H1 (cell line): ENCODE measurements around the gene MRC2. TPM values are rescaled to one million over a fixed set of nuclear protein-coding genes. Genes with fewer than 3 reads are reported as not detected.

Experiments
- CTCF ChIA-PET: fragments of 300-600 bp; sonication (Branson Sonifier 250); formaldehyde crosslinking; loops from one replicate; lab custom pipeline; 2021; ENCODE audit not compliant: partially characterized antibody; lab: Charles Lee
- POLR2A ChIA-PET: fragments of 300-600 bp; sonication (Branson Sonifier 250); formaldehyde crosslinking; loops from one replicate; lab custom pipeline; 2021; ENCODE audit warnings: inconsistent platforms; ENCODE audit not compliant: partially characterized antibody; lab: Charles Lee
- DNase-seq, 2 experiments: peaks; one replicate each; pipeline versions ENCODE4 v3.0.0 to v3.0.0-alpha.2; 2010 to 2022; ENCODE audit warnings: low spot score in 2 of 2, low read depth in 1 of 2, mixed read lengths in 1 of 2
- FAIRE-seq: peaks from 2 replicates; lab custom pipeline; 2011; peaks lifted over from hg19 to GRCh38; lab: Jason Lieb, UNC
- H2AFZ ChIP-seq: 2 replicates; pipeline ENCODE4 v1.8.1; 2012; ENCODE audit warnings: low read length, inconsistent platforms
- H2AK5ac ChIP-seq: 2 replicates; pipeline ENCODE4 v1.6.1; 2013; ENCODE audit warnings: low read depth, low read length
- H2BK120ac ChIP-seq: replicated peaks from 2 replicates; pipeline ENCODE3; 2013; ENCODE audit warnings: low read depth, low read length, inconsistent platforms
- H2BK12ac ChIP-seq: 2 replicates; pipeline ENCODE4 v1.6.1; 2013; ENCODE audit warnings: low read depth, low read length
- H2BK15ac ChIP-seq: 2 replicates; pipeline ENCODE4 v1.6.1; 2013; ENCODE audit warnings: low read length
- H2BK20ac ChIP-seq: 2 replicates; pipeline ENCODE4 v1.6.1; 2013; ENCODE audit warnings: low read length
- H2BK5ac ChIP-seq: 2 replicates; pipeline ENCODE4 v1.6.1; 2013; ENCODE audit warnings: low read depth, low read length
- H3K14ac ChIP-seq: 2 replicates; pipeline ENCODE4 v1.6.1; 2013; ENCODE audit warnings: inconsistent platforms; ENCODE audit not compliant: insufficient read length
- H3K18ac ChIP-seq: 2 replicates; pipeline ENCODE4 v1.6.1; 2013; ENCODE audit warnings: low read length; ENCODE audit errors: extremely low read depth
- H3K23ac ChIP-seq: 2 replicates; pipeline ENCODE4 v1.6.1; 2013; ENCODE audit warnings: inconsistent platforms; ENCODE audit not compliant: insufficient read length
- H3K23me2 ChIP-seq: 2 replicates; pipeline ENCODE4 v1.6.1; 2013; ENCODE audit warnings: low read depth, low read length
- H3K27ac ChIP-seq: 2 replicates; pipeline ENCODE4 v1.6.1; 2011; ENCODE audit warnings: low read depth, low read length, inconsistent platforms
- H3K27me3 ChIP-seq, 4 experiments: replicated peaks in 1 of 4; 1 replicate in 1 of 4; 2 replicates in 3 of 4; pipeline versions ENCODE4 v1.6.1 to v1.8.1; 2011 to 2013; ENCODE audit warnings: low read length in 3 of 4, mild to moderate bottlenecking in 3 of 4, inconsistent platforms in 2 of 4, mixed read lengths in 2 of 4, moderate library complexity in 1 of 4; ENCODE audit not compliant: control insufficient read depth in 3 of 4, insufficient read depth in 3 of 4; ENCODE audit errors: extremely low read depth in 1 of 4
- H3K36me3 ChIP-seq, 4 experiments: 2 replicates each; pipeline versions ENCODE4 v1.6.1 to v1.8.1; 2011 to 2013; ENCODE audit warnings: mild to moderate bottlenecking in 4 of 4, low read length in 3 of 4, moderate library complexity in 2 of 4, control low read depth in 1 of 4, inconsistent platforms in 1 of 4; ENCODE audit not compliant: insufficient read depth in 4 of 4, control insufficient read depth in 2 of 4
- H3K4ac ChIP-seq: replicated peaks from 2 replicates; pipeline ENCODE3; 2013; ENCODE audit warnings: low read length, low read depth, mixed read lengths, inconsistent platforms; ENCODE audit not compliant: insufficient read length
- H3K4me1 ChIP-seq, 4 experiments: replicated peaks in 1 of 4; 1 replicate in 1 of 4; 2 replicates in 3 of 4; pipeline versions ENCODE4 v1.6.1 to v1.8.1; 2011 to 2013; ENCODE audit warnings: low read length in 3 of 4, inconsistent platforms in 2 of 4, mixed read lengths in 1 of 4; ENCODE audit not compliant: insufficient read depth in 4 of 4, control insufficient read depth in 3 of 4
- H3K4me2 ChIP-seq, 2 experiments: 2 replicates each; pipeline versions ENCODE4 v1.6.1 to v1.8.1; 2011 to 2013; ENCODE audit warnings: low read depth in 2 of 2, low read length in 2 of 2, control low read depth in 1 of 2, inconsistent platforms in 1 of 2, mild to moderate bottlenecking in 1 of 2; ENCODE audit not compliant: insufficient read depth in 1 of 2
- H3K4me3 ChIP-seq, 4 experiments: fragments of 200-600, 300-600 bp in 1 of 4; sonication (generic), shearing (Covaris generic), sonication (Bioruptor Twin) in 1 of 4; 2 replicates each; pipeline versions ENCODE4 v1.5.1 to v1.8.1; 2011 to 2016; ENCODE audit warnings: low read length in 4 of 4, low read depth in 3 of 4, control low read depth in 2 of 4, inconsistent platforms in 2 of 4, mild to moderate bottlenecking in 2 of 4, mixed read lengths in 1 of 4, moderate library complexity in 1 of 4; ENCODE audit not compliant: insufficient read depth in 2 of 4; ENCODE audit errors: extremely low read depth in 1 of 4
- H3K56ac ChIP-seq: replicated peaks from 2 replicates; pipeline ENCODE3; 2013; ENCODE audit warnings: low read depth, mild to moderate bottlenecking, mixed read lengths, low read length, inconsistent platforms; ENCODE audit not compliant: insufficient read length
- H3K79me1 ChIP-seq: 2 replicates; pipeline ENCODE4 v1.6.1; 2013; ENCODE audit warnings: low read depth, low read length, control low read depth
- H3K79me2 ChIP-seq, 2 experiments: 2 replicates each; pipeline versions ENCODE4 v1.6.1 to v1.8.1; 2012 to 2013; ENCODE audit warnings: low read length in 2 of 2, mild to moderate bottlenecking in 2 of 2, inconsistent platforms in 1 of 2; ENCODE audit not compliant: insufficient read depth in 2 of 2, control insufficient read depth in 1 of 2
- H3K9ac ChIP-seq, 4 experiments: replicated peaks in 1 of 4; 1 replicate in 1 of 4; 2 replicates in 3 of 4; pipeline versions ENCODE4 v1.6.1 to v1.8.1; 2011 to 2013; ENCODE audit warnings: low read depth in 3 of 4, low read length in 3 of 4, control low read depth in 2 of 4, mild to moderate bottlenecking in 2 of 4, moderate library complexity in 2 of 4, inconsistent platforms in 1 of 4; ENCODE audit errors: extremely low read depth in 1 of 4
- H3K9me3 ChIP-seq, 2 experiments: 2 replicates each; pipeline versions ENCODE4 v1.6.1 to v1.8.1; 2012 to 2013; ENCODE audit warnings: mild to moderate bottlenecking in 2 of 2, moderate library complexity in 2 of 2, control low read depth in 1 of 2, inconsistent platforms in 1 of 2, low read depth in 1 of 2, low read length in 1 of 2, mixed read lengths in 1 of 2; ENCODE audit not compliant: insufficient read depth in 2 of 2
- H4K20me1 ChIP-seq, 2 experiments: replicated peaks in 1 of 2; 2 replicates each; pipeline versions ENCODE3 to v1.8.1; 2011 to 2013; ENCODE audit warnings: inconsistent platforms in 2 of 2, low read length in 2 of 2, mild to moderate bottlenecking in 1 of 2; ENCODE audit not compliant: insufficient read depth in 2 of 2, control insufficient read depth in 1 of 2
- H4K5ac ChIP-seq: 2 replicates; pipeline ENCODE4 v1.6.1; 2013; ENCODE audit warnings: low read length, low read depth, mixed read lengths, inconsistent platforms; ENCODE audit not compliant: insufficient read length
- H4K8ac ChIP-seq: 2 replicates; pipeline ENCODE4 v1.8.0; 2013; ENCODE audit warnings: mild to moderate bottlenecking, moderate library complexity, low read length, inconsistent platforms; ENCODE audit not compliant: insufficient read depth; ENCODE audit errors: extremely low read depth
- H4K91ac ChIP-seq: replicated peaks from 2 replicates; pipeline ENCODE3; 2013; ENCODE audit warnings: low read length, mixed read lengths, inconsistent platforms; ENCODE audit not compliant: insufficient read length
- BRCA1 ChIP-seq: IDR thresholded peaks from 2 replicates; pipeline ENCODE4 v1.6.1; 2012; ENCODE audit warnings: low read depth, low read length, improper control_type of control experiment
- CHD1 ChIP-seq: IDR thresholded peaks from 2 replicates; pipeline ENCODE4 v1.6.1; 2012; ENCODE audit warnings: low read depth, low read length, improper control_type of control experiment
- EGR1 ChIP-seq: IDR thresholded peaks from 2 replicates; pipeline ENCODE4 v1.6.1; 2011; ENCODE audit warnings: low read depth, low read length, borderline replicate concordance
- KDM1A ChIP-seq: fragments of 200-600, 300-600 bp; sonication (generic); IDR thresholded peaks from 2 replicates; pipeline ENCODE4 v1.7.1; 2016; ENCODE audit warnings: mild to moderate bottlenecking, low read length, borderline replicate concordance
- NRF1 ChIP-seq: IDR thresholded peaks from 2 replicates; pipeline ENCODE4 v1.6.1; 2011; ENCODE audit warnings: mild to moderate bottlenecking, low read depth, low read length, improper control_type of control experiment
- PHF8 ChIP-seq: fragments of 200-600 bp; sonication (generic); conservative IDR thresholded peaks from 2 replicates; pipeline ENCODE4 v1.7.1; 2012; ENCODE audit warnings: low read depth, mild to moderate bottlenecking, inconsistent platforms, low read length, moderate library complexity
- SIN3A ChIP-seq, 2 experiments: IDR thresholded peaks in 1 of 2; conservative IDR thresholded peaks in 1 of 2; 2 replicates each; pipeline ENCODE4 v1.6.1; 2011 to 2012; ENCODE audit warnings: low read length in 2 of 2, improper control_type of control experiment in 1 of 2, low read depth in 1 of 2, mild to moderate bottlenecking in 1 of 2
- SIRT6 ChIP-seq: IDR thresholded peaks from one replicate; pipeline ENCODE4 v1.7.1; 2012; ENCODE audit warnings: low read length, inconsistent platforms
- SRF ChIP-seq: IDR thresholded peaks from 2 replicates; pipeline ENCODE4 v1.6.1; 2011; ENCODE audit warnings: mild to moderate bottlenecking, low read depth, low read length, moderate library complexity
- WGBS, 2 experiments: shearing (Covaris generic) in 1 of 2; methylation state at CpG; one replicate each; pipeline versions ENCODE4 v1.1.6 to v1.1.7; 2013 to 2015; ENCODE audit warnings: low lambda C conversion rate in 2 of 2, mixed read lengths in 2 of 2, inconsistent platforms in 1 of 2, low coverage in 1 of 2, missing lambda C conversion rate in 1 of 2; ENCODE audit not compliant: insufficient replicate concordance in 2 of 2, insufficient coverage in 1 of 2, insufficient read length in 1 of 2; ENCODE audit errors: extremely low coverage in 1 of 2, missing lambda C conversion rate in 1 of 2; 5-methylcytosine and 5-hydroxymethylcytosine counted together
- polyA plus RNA-seq, 7 experiments: library from polyadenylated mRNA; depleted of rRNA in 3 of 7; stranded (reverse) in 5 of 7; unstranded in 2 of 7; fragments of >200 nt in 5 of 7; fragments of 200-250 nt in 2 of 7; gene quantifications; 1 replicate in 5 of 7; 2 replicates in 1 of 7; 4 replicates in 1 of 7; pipeline versions ENCODE4 v1.2.1 to v1.2.3, GENCODE V29; 2011 to 2013; ENCODE audit warnings: missing spikeins in 2 of 7, mixed read lengths in 2 of 7
- total RNA-seq: library from RNA; stranded (reverse); fragmentation: NEBNext Ultra II Directional; extraction: Animal tissue kit (Norgen Biotek cat#: 25700); gene quantifications from 2 replicates; pipeline ENCODE4 v1.2.1, GENCODE V29; 2021

The MRC2 gene
- total and polyA plus RNA-seq, 2 of the 8 experiments (the other 6 are each of a cell fraction or from before 2014, with no cell fraction given) = 7.0 to 24.2 TPM

- no peak overlapping the region for H3K9ac ChIP-seq
- H3K23ac ChIP-seq = no peak overlapping the region
- H3K56ac ChIP-seq = no peak overlapping the region
- H3K18ac ChIP-seq = no peak overlapping the region
- no peaks in the 10 kb centered on the region for H4K20me1 ChIP-seq
- no peak overlapping the region for H2AK5ac ChIP-seq
- H2BK15ac ChIP-seq = no peak overlapping the region
- H4K5ac ChIP-seq = no peak overlapping the region
- H3K4ac ChIP-seq = no peak overlapping the region
- no peak overlapping the region for H2BK120ac ChIP-seq
- H3K4me1 ChIP-seq = no peaks in the 10 kb centered on the region
- H3K79me1 ChIP-seq = no peaks in the 10 kb centered on the region; the same call in 1 of the 2 replicates
- no peak overlapping the region for H3K14ac ChIP-seq
- H3K4me3 ChIP-seq = no peak overlapping the region
- no peak overlapping the region for H2BK5ac ChIP-seq
- no peak overlapping the region for H2BK20ac ChIP-seq
- no peak overlapping the region for H4K91ac ChIP-seq
- H2BK12ac ChIP-seq = no peak overlapping the region
- 90% methylated on average over 6 of the region's 6 CpGs; no CpG with 5 or more reads in 1 of the 2 experiments for WGBS, 2 experiments
- ChIA-PET POLR2A (no interaction called here), CTCF (interaction anchor here (0.7 kb wide), 1 partner anchor 332 kb away, joined by 3 read pairs; no protein-coding TSS in a partner anchor)
- H3K36me3 ChIP-seq = no peaks in the 10 kb centered on the region; a peak in 1 of 8 replicates
- no peak overlapping the region for H4K8ac ChIP-seq
- H3K23me2 ChIP-seq = no peaks in the 10 kb centered on the region
- no peaks in the 10 kb centered on the region for H3K79me2 ChIP-seq
- H3K27ac ChIP-seq = no peak overlapping the region
- FAIRE-seq = no peak
- TF ChIP-seq SIN3A (conservative IDR thresholded peaks at IDR 0.05 in 1 of 2, IDR thresholded peaks at IDR 0.05 in 1 of 2; ENCODE audit: low read depth in 1 of 2, low read length in 2 of 2) = no peak
- no peak for TF ChIP-seq PHF8
- TF ChIP-seq CHD1 = no peak
- no peak for TF ChIP-seq NRF1
- TF ChIP-seq SRF = no peak
- no peak for TF ChIP-seq BRCA1
- TF ChIP-seq SIRT6 = no peak
- TF ChIP-seq EGR1 = no peak
- TF ChIP-seq KDM1A = no peak
- no peaks in the 10 kb centered on the region for H3K27me3 ChIP-seq
- no peak overlapping the region for H2AFZ ChIP-seq
- no peak for DNase-seq
- H3K4me2 ChIP-seq = no peak overlapping the region
- peaks cover 0 to 4% of the 10 kb centered on the region in 2 experiments; a peak in 1 of 4 replicates for H3K9me3 ChIP-seq
Observed at GRCh38 chr17:62663304-62663703, 35.8 kb downstream of the MRC2 start.
